ENCODE measurements around the gene CRYBG2. TPM values are rescaled to one million over a fixed set of nuclear protein-coding genes. Genes with fewer than 3 reads are reported as not detected.

CRYBG2 gene
- total RNA-seq, 2 donors from 2014 or later, result 0.95 TPM; not detected in 1

DNA sequence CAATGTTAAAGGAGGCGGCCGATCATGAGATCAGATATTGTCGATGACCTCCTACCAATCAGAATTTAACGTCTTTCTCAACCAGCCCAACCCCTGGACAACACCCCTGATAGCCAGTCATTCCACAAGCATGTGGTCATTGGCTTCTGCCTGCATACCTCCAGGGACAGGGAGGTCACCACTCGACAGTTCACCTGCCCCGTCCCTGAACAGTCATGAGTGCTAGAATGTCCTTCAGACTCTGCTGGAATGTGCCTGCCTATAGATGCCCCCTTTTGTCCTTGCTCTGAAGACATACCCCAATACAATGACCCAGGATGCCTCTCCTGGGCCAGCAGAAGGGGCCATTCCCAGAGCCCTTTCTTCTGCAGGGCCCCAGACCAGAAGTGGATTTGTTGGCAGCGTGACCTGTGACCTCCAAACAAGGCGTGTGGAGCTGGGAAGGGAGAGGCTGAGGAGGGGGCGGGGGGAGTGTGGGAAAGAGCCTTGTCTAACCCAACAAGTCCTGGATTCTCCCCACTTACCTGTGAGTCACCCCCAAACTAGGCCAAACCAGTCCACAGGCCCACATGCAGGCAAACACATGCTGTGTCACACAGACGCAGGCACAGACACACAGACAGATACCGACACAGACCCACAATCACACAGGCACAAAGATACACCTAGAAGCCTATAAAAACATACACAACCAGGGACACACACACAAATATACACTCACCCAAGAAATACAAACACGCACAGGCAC lies 2.2 kb downstream of the CRYBG2 start:
- ATAC-seq, result no peak
- H3K36me3 Mint-ChIP-seq, result no peaks in the 10 kb centered on the region
- no peaks in the 10 kb centered on the region for H3K9me3 Mint-ChIP-seq
- DNase-seq (ENCODE audit: low spot score), result no peak
- H3K27ac Mint-ChIP-seq, result no peak overlapping the region
- peaks cover 7 to 13% of the 10 kb centered on the region in 2 donors for H3K27me3 Mint-ChIP-seq
- H3K4me3 Mint-ChIP-seq, result no peak overlapping the region
- H3K4me1 Mint-ChIP-seq (ENCODE audit: low read depth in 2 of 2), result peaks cover 5 to 6% of the 10 kb centered on the region in 2 donors

DNA sequence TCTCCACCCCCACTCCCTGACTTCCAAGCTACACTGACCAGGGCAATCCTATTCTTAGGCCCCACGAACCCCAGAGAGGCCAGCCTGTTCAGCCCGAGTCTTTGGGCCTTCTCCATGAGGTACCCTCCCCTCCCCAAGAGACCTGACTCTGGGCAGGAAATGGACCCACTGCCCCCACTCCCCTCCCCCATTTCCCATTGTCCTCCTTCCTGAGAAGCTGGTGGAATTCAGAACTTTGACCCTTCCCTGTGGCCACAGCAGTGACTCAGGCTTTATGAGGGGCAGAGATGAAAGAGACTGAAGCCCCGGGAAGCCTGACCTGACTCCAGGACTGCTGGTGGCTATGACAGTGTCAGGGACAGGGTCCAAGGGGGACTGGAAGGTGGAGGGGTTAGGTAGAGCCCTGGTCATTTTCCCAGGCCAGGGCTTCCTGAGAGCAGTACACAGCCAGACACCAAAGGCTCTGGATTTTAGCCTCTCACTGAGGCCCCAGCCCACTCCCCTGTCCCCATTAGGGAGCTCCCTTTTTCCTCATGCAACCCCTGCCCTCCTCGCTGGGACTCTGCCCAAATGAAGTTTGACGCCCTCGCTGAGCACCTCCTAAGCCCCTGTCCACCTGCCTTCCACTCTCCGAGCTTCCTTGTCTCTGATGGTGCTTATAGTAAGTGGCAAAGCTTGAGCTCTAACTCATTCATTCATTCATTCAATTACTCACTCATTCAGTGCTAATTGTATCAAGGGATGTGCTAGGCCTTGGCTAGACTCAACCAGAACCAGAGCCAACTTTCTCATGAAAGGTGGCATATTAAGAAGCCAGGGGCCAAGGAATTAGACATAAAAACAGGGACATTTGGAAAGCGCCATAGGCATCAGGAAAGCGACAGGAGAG lies 3.0 kb downstream of the CRYBG2 start:
- no peak for ATAC-seq
- Mint-ChIP-seq H3K36me3 (no peaks in the 10 kb centered on the region), H3K27me3 (peaks cover 7 to 12% of the 10 kb centered on the region in 2 donors), H3K4me3 (no peak overlapping the region), H3K27ac (no peak overlapping the region), H3K4me1 (ENCODE audit: low read depth in 2 of 2) (peaks cover 5 to 6% of the 10 kb centered on the region in 2 donors), H3K9me3 (no peaks in the 10 kb centered on the region)
- no peak for DNase-seq (ENCODE audit: low spot score)

- DNase-seq (ENCODE audit: low spot score) (no peak), ATAC-seq (no peak)
- H3K9me3 Mint-ChIP-seq, result no peaks in the 10 kb centered on the region
- H3K36me3 Mint-ChIP-seq, result no peaks in the 10 kb centered on the region
- H3K4me1 Mint-ChIP-seq (ENCODE audit: low read depth in 2 of 2), result no peaks in the 10 kb centered on the region
- no peak overlapping the region for H3K4me3 Mint-ChIP-seq
- H3K27ac Mint-ChIP-seq, result no peak overlapping the region
- peaks cover 7 to 8% of the 10 kb centered on the region in 2 donors for H3K27me3 Mint-ChIP-seq
Measured at GRCh38 chr1:26350343-26350700, 3.6 kb downstream of the CRYBG2 start.

- ATAC-seq, result no peak
- Mint-ChIP-seq H3K36me3 (no peaks in the 10 kb centered on the region), H3K27me3 (peaks cover 7 to 8% of the 10 kb centered on the region in 2 donors), H3K9me3 (no peaks in the 10 kb centered on the region), H3K4me1 (ENCODE audit: low read depth in 2 of 2) (no peaks in the 10 kb centered on the region), H3K27ac (no peak overlapping the region), H3K4me3 (no peak overlapping the region)
- no peak for DNase-seq (ENCODE audit: low spot score)
Measured at GRCh38 chr1:26349877-26350244, 4.1 kb downstream of the CRYBG2 start.

DNA sequence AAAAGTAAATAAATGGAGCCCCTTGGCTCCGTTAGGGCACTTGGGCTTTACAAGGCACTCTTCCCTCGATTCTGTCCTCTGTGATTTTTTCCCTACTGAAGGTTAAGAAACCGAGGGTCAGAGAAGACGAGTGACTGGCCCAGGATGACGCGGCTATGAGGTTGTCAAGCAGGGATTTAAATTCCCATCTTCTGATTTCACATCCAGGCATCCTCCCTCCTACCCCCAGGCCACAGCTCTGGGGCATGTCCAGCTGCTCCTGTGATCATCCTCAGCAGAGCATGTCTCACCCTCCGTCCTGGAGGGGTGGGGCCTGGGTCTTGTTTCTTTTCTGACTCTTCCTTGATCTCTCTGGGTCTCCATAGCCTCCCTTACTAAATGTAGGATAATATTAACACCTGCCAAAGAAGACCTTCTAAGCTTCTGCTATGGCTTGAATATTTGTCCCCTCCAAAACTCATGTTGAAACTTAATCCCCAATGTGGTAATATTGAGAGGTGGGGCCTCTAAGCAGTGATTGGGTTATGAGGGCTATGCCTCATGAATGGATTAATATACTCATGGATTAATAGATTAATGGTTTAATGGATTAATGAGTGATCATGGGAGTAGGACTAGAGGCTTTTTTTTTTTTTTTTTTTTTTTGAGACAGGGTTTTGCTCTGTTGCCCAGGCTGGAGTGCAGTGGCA lies 4.6 kb downstream of the CRYBG2 start:
- Mint-ChIP-seq H3K4me1 (ENCODE audit: low read depth in 2 of 2) (no peaks in the 10 kb centered on the region), H3K9me3 (no peaks in the 10 kb centered on the region), H3K4me3 (no peak overlapping the region), H3K36me3 (no peaks in the 10 kb centered on the region), H3K27me3 (peaks cover 7 to 8% of the 10 kb centered on the region in 2 donors), H3K27ac (no peak overlapping the region)
- ATAC-seq (no peak), DNase-seq (ENCODE audit: low spot score) (no peak)

GRCh38 chr1:26346274-26347033 lies 7.5 kb downstream of the CRYBG2 start:
- ATAC-seq (no peak), DNase-seq (ENCODE audit: low spot score) (no peak)
- H3K4me3 Mint-ChIP-seq, result no peak overlapping the region
- peaks cover 0 to 9% of the 10 kb centered on the region in 2 donors for H3K27me3 Mint-ChIP-seq
- no peak overlapping the region for H3K27ac Mint-ChIP-seq
- no peaks in the 10 kb centered on the region for H3K9me3 Mint-ChIP-seq
- no peaks in the 10 kb centered on the region for H3K4me1 Mint-ChIP-seq (ENCODE audit: low read depth in 2 of 2)
- no peaks in the 10 kb centered on the region for H3K36me3 Mint-ChIP-seq

DNA sequence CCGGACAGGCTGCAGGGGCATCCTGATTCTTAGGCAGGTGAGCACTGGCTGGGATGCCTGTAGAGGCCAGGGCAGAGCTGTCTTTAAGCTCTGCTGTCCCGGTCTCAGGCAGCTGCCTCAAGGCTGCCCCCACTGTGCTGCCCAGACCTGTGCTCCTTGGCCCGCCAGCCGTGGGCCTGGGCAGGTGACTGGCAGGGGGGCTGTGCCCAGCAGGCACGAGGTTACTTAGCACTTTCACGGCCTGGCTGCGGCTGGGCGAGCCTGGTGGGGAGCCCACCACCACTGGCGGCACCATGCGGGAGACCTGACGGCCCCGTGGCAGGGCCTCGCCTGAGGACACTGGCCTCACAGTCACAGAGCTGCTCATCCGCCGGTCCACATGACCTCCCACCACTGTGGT lies 8.2 kb downstream of the CRYBG2 start:
- ATAC-seq (peak in 1 of 2 donors; percentile 36), DNase-seq (ENCODE audit: low spot score) (no peak)
- no peaks in the 10 kb centered on the region for H3K9me3 Mint-ChIP-seq
- H3K4me3 Mint-ChIP-seq, result no peak overlapping the region
- peaks cover 0 to 6% of the 10 kb centered on the region in 2 donors for H3K27me3 Mint-ChIP-seq
- no peaks in the 10 kb centered on the region for H3K36me3 Mint-ChIP-seq
- H3K4me1 Mint-ChIP-seq (ENCODE audit: low read depth in 2 of 2), result no peaks in the 10 kb centered on the region
- no peak overlapping the region for H3K27ac Mint-ChIP-seq

DNA sequence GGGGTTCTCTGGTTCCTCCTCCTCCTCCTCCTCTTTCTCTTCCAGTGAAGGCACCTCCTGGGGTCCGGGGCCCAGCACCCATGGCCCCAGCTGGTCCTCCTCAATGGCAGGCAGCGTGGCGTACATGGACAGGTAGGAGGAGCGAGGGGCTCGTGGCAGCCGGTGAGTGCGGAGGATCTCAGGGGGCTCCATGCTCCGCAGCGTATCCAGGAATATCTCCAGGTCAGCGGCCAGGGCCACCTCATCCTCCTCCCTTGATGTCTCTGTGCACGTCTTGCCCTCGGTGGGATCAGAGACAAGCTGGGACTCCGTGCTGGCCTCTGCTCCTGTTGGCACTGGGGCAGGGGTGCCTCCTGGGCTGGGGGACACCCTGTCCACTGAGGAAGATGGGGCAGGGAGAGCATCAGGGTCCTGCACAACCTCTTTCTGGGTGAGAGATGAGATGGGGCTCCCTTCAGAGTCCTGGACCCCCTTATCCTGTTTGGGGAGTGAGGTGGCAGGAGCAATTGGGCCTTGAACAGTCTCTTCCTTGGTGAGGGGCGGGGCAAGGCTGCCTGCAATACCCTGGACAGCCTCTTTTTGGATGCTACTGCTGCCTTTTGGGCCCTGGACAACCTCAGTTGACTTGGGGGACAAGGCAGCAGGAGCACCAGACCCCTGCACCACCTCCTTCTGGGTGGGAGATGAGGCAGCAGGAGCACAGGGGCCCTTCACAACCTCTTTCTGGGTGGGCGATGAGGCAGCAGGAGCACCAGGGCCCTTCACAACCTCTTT lies 9.6 kb downstream of the CRYBG2 start:
- no peaks in the 10 kb centered on the region for H3K4me1 Mint-ChIP-seq (ENCODE audit: low read depth in 2 of 2)
- no peaks in the 10 kb centered on the region for H3K9me3 Mint-ChIP-seq
- DNase-seq (ENCODE audit: low spot score), result no peak
- H3K27me3 Mint-ChIP-seq, result peaks cover 0 to 4% of the 10 kb centered on the region in 2 donors
- no peak overlapping the region for H3K4me3 Mint-ChIP-seq
- no peak overlapping the region for H3K27ac Mint-ChIP-seq
- H3K36me3 Mint-ChIP-seq, result no peaks in the 10 kb centered on the region
- ATAC-seq, result no peak

GRCh38 chr1:26340047-26340481 lies 13.9 kb downstream of the CRYBG2 start:
- Mint-ChIP-seq H3K4me1 (ENCODE audit: low read depth in 2 of 2) (peaks cover 4 to 8% of the 10 kb centered on the region in 2 donors), H3K4me3 (no peak overlapping the region), H3K9me3 (no peaks in the 10 kb centered on the region), H3K36me3 (no peaks in the 10 kb centered on the region), H3K27me3 (peaks cover 0 to 3% of the 10 kb centered on the region in 2 donors), H3K27ac (no peak overlapping the region)
- DNase-seq (ENCODE audit: low spot score) (no peak), ATAC-seq (no peak)

- Mint-ChIP-seq H3K4me3 (no peak overlapping the region), H3K27me3 (peaks cover 0 to 3% of the 10 kb centered on the region in 2 donors), H3K36me3 (no peaks in the 10 kb centered on the region), H3K4me1 (ENCODE audit: low read depth in 2 of 2) (peaks cover 4 to 8% of the 10 kb centered on the region in 2 donors), H3K9me3 (no peaks in the 10 kb centered on the region), H3K27ac (no peak overlapping the region)
- no peak for DNase-seq (ENCODE audit: low spot score)
- no peak for ATAC-seq
Measured at GRCh38 chr1:26338670-26339069, 15.3 kb downstream of the CRYBG2 start.

GRCh38 chr1:26337625-26338024 lies 16.3 kb downstream of the CRYBG2 start:
- Mint-ChIP-seq H3K4me3 (no peak overlapping the region), H3K4me1 (ENCODE audit: low read depth in 2 of 2) (peaks cover 4 to 8% of the 10 kb centered on the region in 2 donors), H3K27me3 (peaks cover 0 to 5% of the 10 kb centered on the region in 2 donors), H3K36me3 (no peaks in the 10 kb centered on the region), H3K9me3 (no peaks in the 10 kb centered on the region), H3K27ac (peak overlapping the region in 1 of 2 donors; percentile 56)
- ATAC-seq, result no peak
- DNase-seq (ENCODE audit: low spot score), result no peak

DNA sequence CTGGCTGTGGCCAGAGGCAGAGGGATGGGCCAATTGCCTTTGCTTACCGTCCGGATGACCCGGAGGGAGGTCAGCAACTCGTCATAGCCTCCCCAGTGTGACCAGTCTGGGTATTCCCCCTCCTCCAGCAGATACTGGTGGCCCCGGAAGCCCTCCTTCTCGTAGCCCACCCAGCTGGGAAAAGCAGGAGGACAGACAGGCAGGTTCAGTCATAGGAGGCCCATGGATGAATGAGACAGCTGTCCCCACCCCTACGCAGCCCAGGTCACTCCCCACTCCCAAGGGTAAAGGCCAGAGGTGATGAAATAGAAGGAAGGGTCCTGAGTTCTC lies 16.8 kb downstream of the CRYBG2 start:
- H3K36me3 Mint-ChIP-seq, result no peaks in the 10 kb centered on the region
- DNase-seq (ENCODE audit: low spot score), result no peak
- peaks cover 4 to 8% of the 10 kb centered on the region in 2 donors for H3K4me1 Mint-ChIP-seq (ENCODE audit: low read depth in 2 of 2)
- no peaks in the 10 kb centered on the region for H3K9me3 Mint-ChIP-seq
- H3K4me3 Mint-ChIP-seq, result no peak overlapping the region
- H3K27me3 Mint-ChIP-seq, result peaks cover 0 to 4% of the 10 kb centered on the region in 2 donors
- no peak for ATAC-seq
- H3K27ac Mint-ChIP-seq, result no peak overlapping the region
